HG03575 (cell line): ENCODE data around the gene MDN1.
"Not testable (repeated sequence)": the region's sequence is repeated elsewhere in the genome, so short reads cannot be mapped to it uniquely, and the experiment has no call there.

Experiments used
- ATAC-seq: cut with Tn5 transposase; IDR thresholded peaks from one replicate; pipeline ENCODE4 v1.9.1; 2021; ENCODE audit not compliant: unreplicated experiment, insufficient number of reproducible peaks, low FRiP score; ENCODE audit errors: extremely low read depth

Gene MDN1

GRCh38 chr6:89781070-89782034, 38.2 kb downstream of the MDN1 start:
- ATAC-seq, result no peak

DNA sequence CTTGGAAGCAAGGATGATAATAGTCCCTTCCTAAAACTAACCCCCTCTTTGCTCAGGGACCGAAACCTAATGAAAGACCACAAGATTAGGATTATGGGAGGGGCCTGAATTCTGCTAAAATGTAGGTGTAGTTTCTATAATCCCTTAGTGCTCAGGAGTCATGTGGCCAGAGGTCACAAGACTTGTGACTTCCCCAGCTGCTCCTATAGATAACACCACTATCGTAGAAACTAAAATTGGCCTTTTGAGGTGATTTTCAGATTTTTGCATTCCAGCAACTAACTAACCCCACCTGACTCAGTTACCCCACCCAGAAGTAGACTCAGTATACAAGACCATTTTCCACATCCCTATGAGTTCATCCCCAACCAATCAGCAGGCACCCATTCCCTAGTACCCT, 42.1 kb downstream of the MDN1 start:
- ATAC-seq, result no peak

DNA sequence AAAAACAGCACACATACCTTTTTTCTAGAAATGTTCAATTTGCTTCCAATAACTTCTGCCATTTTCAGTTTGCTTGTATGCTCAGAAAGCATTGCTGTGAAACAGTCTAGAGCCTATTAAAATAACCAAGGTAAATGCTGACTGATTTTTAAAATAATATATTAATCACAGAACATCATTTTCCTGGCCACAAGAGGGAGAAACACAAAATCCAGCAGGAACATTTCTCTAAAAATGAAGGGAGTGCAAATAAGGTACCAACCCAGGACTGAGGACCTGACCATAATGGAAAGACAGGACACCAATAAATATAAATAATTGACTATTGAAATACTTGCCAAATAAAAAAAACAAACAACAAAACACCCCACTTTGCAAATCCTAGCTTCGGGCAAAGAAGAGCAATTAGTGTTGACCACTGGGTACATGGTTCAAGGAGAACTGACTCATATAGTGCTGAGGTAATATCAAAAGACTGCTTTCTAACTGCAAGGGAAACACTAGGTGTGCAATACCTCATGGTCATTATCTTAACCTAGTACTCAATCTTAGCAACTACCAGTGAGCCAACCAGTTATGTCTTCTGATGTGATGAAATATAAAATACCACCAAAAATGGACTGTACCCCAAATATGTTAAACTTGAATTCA, 42.9 kb downstream of the MDN1 start:
- no peak for ATAC-seq

GRCh38 chr6:89775150-89775549, 44.4 kb downstream of the MDN1 start:
- ATAC-seq, result no peak

DNA sequence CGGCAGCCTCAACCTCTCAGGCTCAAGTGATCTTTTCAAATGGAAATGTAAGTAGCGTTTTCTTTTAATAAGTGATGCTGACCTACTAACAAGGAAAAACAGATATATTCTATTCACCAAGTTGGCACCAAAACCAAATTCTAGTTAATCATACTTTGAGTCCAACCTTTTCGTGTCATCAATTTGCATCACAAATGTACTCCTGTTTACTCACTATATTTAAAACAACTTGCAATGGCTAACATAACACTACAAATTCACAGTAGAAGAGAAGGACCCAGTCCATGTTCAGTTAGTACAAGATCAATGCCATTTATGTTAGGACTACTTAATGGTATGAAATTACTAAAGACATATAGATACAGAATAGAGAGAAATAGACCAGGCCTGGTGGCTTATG, 50.0 kb downstream of the MDN1 start:
- no peak for ATAC-seq

DNA sequence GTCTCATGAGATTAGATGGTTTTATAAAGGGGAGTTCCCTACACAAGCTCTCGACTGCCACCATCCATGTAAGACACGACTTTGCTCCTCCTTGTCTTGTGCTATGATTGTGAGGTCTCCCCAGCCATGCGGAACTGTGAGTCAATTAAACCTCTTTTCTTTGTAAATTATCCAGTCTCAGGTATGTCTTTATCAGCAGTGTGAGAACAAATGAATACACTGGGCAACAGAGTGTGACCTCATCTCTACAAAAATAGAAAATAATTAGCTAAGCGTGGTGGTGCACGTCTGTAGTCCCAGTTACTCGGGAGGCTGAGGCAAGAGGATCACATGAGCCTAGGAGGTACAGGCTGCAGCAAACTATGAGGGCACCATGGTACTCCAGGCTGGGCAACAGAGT, 51.3 kb downstream of the MDN1 start:
- ATAC-seq, result no peak

- no peak for ATAC-seq
Measured at GRCh38 chr6:89763550-89763949, 56.0 kb downstream of the MDN1 start.

DNA sequence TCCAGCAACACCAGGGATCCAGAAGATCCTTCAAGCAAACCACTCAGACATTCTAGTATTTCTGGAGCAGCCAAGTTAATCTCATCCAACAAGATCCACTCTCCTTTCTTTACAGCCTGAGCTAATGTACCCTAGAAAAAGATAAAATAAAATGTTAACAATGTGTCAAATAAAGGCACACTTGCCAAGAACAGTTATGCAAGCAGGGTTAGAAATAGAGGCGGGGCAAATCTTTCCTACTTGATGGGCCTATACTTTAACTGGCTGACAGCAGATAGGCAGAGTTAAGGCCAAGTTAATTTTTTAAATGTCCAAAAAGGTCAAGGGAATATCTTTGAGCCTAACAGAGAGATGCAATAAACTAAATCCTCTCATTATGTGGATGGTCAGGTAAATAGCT, 60.8 kb downstream of the MDN1 start:
- ATAC-seq, result no peak

- no peak for ATAC-seq
Measured at GRCh38 chr6:89750338-89750737, 69.3 kb downstream of the MDN1 start.

DNA sequence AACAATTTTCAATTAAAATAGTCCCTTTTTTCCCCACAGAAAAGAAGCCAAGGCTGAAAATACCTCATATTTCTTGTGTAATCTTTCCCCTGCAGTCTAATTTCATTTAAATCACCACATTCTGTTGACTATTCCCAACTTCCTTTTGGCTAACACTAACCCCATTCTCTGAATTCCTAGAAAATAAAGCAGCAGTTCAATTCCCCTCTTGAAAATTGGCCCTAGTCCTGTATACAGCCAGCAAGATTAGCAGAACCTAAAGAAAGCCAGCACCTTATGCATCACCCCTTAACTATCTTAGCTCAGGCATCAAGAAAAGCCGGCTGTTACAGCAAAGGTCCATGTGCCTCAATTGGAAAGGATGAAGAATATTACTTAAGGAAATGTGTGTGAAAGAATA, 69.7 kb downstream of the MDN1 start:
- no peak for ATAC-seq

GRCh38 chr6:89745716-89746115, 73.9 kb downstream of the MDN1 start:
- ATAC-seq, result no peak

DNA sequence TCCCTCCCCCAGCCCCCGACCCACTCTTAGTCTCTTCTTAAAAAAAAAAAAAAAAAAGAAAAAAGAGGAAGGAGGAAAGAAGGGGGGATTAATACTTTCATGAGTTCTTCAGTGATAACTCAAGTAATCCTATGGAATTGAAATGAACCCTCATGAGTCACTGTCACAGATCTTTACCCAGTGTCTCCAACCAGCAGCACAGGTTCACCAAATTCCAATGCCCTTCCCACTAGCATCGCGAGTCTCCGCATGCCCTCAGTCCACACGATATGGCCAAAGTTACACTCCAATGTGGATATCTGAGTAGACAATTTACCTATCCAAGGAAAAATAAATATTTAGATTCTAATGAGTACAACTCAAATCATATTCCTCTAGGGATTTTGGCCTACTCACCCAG, 74.5 kb downstream of the MDN1 start:
- ATAC-seq, result no peak

GRCh38 chr6:89736893-89737292, 82.7 kb downstream of the MDN1 start:
- ATAC-seq, result no peak

DNA sequence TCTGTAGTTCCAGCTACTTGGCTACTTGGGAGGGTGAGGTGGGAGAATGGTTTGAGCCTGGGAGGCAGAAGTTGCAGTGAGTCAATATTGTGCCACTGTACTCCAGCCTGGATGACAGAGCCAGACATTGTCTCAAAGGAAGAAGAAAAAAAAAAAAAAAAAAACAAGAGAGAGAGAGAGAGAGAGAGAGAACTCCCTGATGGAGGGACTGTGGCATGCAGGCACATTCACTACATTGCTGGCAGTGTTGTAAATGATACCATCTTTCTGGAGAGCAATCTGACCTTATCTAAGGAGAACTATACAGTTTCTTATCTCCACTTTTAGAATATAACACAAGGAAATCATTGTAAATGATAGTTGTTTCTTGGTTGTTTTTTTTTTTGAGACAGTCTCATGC, 85.1 kb downstream of the MDN1 start:
- no peak for ATAC-seq

DNA sequence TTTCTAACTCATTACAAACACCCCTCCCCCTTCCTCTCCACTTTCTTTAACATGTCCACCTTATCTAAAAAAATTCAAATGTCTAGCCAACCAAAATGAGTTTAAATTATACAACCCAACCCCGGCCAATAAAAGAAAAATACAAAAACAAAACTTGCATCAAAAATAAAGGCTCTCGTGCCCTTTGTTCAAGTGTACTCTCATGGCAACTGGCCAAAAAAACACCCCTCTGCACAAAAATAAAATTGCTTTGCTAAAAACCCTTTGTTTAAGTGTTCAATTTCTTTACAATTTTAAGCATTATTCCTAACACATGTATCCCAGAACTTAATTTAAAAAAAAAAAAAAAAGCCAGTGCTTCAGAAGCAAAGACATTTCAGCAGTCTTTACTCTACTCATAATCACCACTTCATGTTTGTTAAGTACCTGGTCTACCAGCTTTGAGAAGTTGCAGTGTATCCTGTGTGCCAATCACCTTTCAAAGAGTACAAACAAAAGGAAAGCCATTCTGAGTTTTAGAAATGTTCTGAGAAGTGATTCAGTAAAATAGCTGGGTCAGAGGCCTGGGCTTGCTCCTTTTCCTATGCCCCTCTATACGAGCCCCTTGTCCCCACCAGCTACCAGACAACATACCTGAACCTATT, 87.5 kb downstream of the MDN1 start:
- no peak for ATAC-seq

DNA sequence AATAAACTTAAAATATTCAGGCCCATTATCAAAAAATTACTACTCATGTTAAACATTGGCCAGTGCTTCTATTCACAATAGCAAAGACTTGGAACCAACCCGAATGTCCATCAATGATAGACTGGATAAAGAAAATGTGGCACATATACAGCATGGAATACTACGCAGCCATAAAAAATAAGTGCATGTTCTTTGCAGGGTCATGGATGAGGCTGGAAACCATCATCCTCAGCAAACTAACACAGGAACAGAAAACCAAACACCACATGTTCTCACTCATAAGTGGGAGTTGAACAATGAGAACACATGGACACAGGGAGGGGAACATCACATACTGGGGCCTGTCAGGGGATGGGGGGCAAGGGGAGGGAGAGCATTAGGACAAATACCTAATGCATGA, 88.3 kb downstream of the MDN1 start:
- not testable (repeated sequence) for ATAC-seq

GRCh38 chr6:89729818-89730217, 89.8 kb downstream of the MDN1 start:
- no peak for ATAC-seq

- no peak for ATAC-seq
Measured at GRCh38 chr6:89727501-89727900, 92.1 kb downstream of the MDN1 start.

DNA sequence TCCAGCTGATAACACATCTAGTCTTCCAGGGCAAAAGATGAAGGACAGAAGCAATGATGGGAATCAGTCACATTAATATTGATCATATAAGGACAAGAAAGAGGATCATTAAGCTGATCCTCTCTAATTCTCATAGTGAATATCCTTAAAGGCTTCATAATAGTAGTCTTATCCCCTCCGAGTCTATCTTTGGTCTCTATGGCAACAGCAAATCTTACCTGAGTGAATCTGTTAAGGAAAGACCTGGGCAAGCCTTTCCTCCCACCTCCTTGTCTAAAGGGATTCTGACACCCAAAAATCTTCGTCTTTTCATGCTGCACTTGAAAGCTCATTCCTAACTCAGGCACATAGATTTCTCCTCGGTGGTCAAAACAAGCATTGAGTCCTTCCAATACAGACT, 94.6 kb downstream of the MDN1 start:
- no peak for ATAC-seq

DNA sequence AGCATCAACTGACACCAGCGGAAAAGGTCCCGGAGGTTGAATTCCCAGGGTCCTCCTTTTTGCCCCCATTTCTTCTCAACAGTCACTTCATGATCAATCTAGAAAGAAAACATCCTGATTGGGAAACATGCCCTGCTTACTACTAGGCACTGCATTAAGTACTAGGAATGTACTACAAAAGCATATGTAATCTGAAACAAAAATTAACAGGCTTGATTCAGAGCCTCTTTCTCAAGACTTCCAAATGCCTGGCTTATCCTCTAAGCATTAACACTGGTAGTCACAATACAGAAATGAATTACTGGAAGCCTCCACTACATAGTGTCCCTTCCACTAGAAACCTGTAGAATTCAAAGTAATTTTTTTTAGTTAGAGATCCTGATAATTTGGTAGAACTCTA, 96.5 kb downstream of the MDN1 start:
- no peak for ATAC-seq
